Keratinocyte (primary cell): Measurements from ENCODE around the gene TTC28. TPM values are rescaled to one million over a fixed set of nuclear protein-coding genes. Genes with fewer than 3 reads are reported as not detected.

Experiments used
- DNase-seq: peaks from one replicate; pipeline ENCODE4 v3.0.0-alpha.2; 2011; ENCODE audit warnings: low read depth, missing footprints, low spot score
- FAIRE-seq: peaks from 2 replicates; lab custom pipeline; 2011; peaks lifted over from hg19 to GRCh38; lab: Jason Lieb, UNC
- H2AFZ ChIP-seq: 2 replicates; pipeline ENCODE4 v1.6.0; 2012; ENCODE audit warnings: low read length, control low read depth, inconsistent platforms; ENCODE audit not compliant: control insufficient read depth
- H3K27ac ChIP-seq: 2 replicates; pipeline ENCODE4 v1.5.1; 2011; ENCODE audit warnings: low read length; ENCODE audit not compliant: control insufficient read depth, insufficient read depth
- H3K27me3 ChIP-seq: 3 replicates; pipeline ENCODE4 v1.6.0; 2011; ENCODE audit warnings: low read length; ENCODE audit not compliant: control insufficient read depth, insufficient read depth; ENCODE audit errors: extremely low read depth
- H3K36me3 ChIP-seq, 2 experiments: 2 replicates in 1 of 2; 3 replicates in 1 of 2; pipeline ENCODE4 v1.5.1; 2011; ENCODE audit warnings: low read length in 2 of 2, mild to moderate bottlenecking in 1 of 2; ENCODE audit not compliant: control insufficient read depth in 2 of 2, insufficient read depth in 2 of 2; ENCODE audit errors: extremely low read depth in 1 of 2
- H3K4me1 ChIP-seq: 3 replicates; pipeline ENCODE4 v1.5.1; 2011; ENCODE audit warnings: low read length; ENCODE audit not compliant: control insufficient read depth, insufficient read depth; ENCODE audit errors: extremely low read depth
- H3K4me2 ChIP-seq: 3 replicates; pipeline ENCODE4 v1.6.0; 2011; ENCODE audit warnings: low read depth, low read length; ENCODE audit not compliant: control insufficient read depth, insufficient read depth; ENCODE audit errors: extremely low read depth
- H3K4me3 ChIP-seq, 3 experiments: fragments of 200-600 bp in 1 of 3; sonication (generic) in 1 of 3; 2 replicates in 2 of 3; 3 replicates in 1 of 3; pipeline ENCODE4 v1.5.1; 2011 to 2016; ENCODE audit warnings: low read length in 3 of 3, mild to moderate bottlenecking in 3 of 3, control low read depth in 2 of 3, inconsistent platforms in 1 of 3, low read depth in 1 of 3, mixed read lengths in 1 of 3, mixed run types in 1 of 3, moderate library complexity in 1 of 3; ENCODE audit not compliant: control insufficient read depth in 2 of 3, insufficient read depth in 2 of 3; ENCODE audit errors: extremely low read depth in 1 of 3
- H3K79me2 ChIP-seq: 2 replicates; pipeline ENCODE4 v1.6.0; 2012; ENCODE audit warnings: low read length; ENCODE audit not compliant: control insufficient read depth, insufficient read depth
- H3K9ac ChIP-seq: 3 replicates; pipeline ENCODE4 v1.6.0; 2011; ENCODE audit warnings: low read length; ENCODE audit not compliant: control insufficient read depth, insufficient read depth; ENCODE audit errors: extremely low read depth
- H3K9me1 ChIP-seq: 3 replicates; pipeline ENCODE4 v1.6.0; 2011; ENCODE audit warnings: low read length; ENCODE audit not compliant: control insufficient read depth, insufficient read depth; ENCODE audit errors: extremely low read depth
- H3K9me3 ChIP-seq: 2 replicates; pipeline ENCODE4 v1.5.1; 2012; ENCODE audit warnings: low read depth, low read length; ENCODE audit not compliant: control insufficient read depth
- H4K20me1 ChIP-seq: 3 replicates; pipeline ENCODE4 v1.6.0; 2011; ENCODE audit warnings: low read length; ENCODE audit not compliant: control insufficient read depth, insufficient read depth; ENCODE audit errors: extremely low read depth
- EZH2 ChIP-seq: IDR thresholded peaks from one replicate; pipeline ENCODE4 v1.6.1; 2012; ENCODE audit warnings: inconsistent platforms, mild to moderate bottlenecking, low read length, moderate library complexity
- dilution Hi-C: fragments of 300-500 bp; cut with MboI; formaldehyde crosslinking; loops from one replicate; pipeline ENCODE4 v1.7.0; 2020; ENCODE audit warnings: low sequenced_read_pairs; ENCODE audit not compliant: extremely low pct_ligation_motif_present
- polyA plus RNA-seq, 5 experiments: library from polyadenylated mRNA; depleted of rRNA in 3 of 5; stranded (reverse) in 3 of 5; stranded (forward) in 1 of 5; unstranded in 1 of 5; fragments of >200 nt; gene quantifications; 1 replicate in 1 of 5; 2 replicates in 3 of 5; 3 replicates in 1 of 5; pipeline versions ENCODE4 v1.2.1 to v1.2.3, GENCODE V29; 2011 to 2012; ENCODE audit warnings: missing spikeins in 2 of 5, low read depth in 1 of 5, low replicate concordance in 1 of 5
- TF ChIP-seq, protein P1 (sequence below), 3 experiments: IDR thresholded peaks in 1 of 3; conservative IDR thresholded peaks in 1 of 3; optimal IDR thresholded peaks in 1 of 3; 2 replicates in 2 of 3; 3 replicates in 1 of 3; pipeline versions ENCODE3 to v1.5.1; 2011; ENCODE audit warnings: low read length in 3 of 3, mild to moderate bottlenecking in 3 of 3, moderate library complexity in 2 of 3, control low read depth in 1 of 3, inconsistent platforms in 1 of 3; ENCODE audit not compliant: insufficient read depth in 2 of 3; ENCODE audit errors: extremely low read depth in 1 of 3

TTC28 gene
- polyA plus RNA-seq, 1 donor (not counting 4 experiments of a cell fraction or from before 2014, with no cell fraction given): 0.66 TPM

DNA sequence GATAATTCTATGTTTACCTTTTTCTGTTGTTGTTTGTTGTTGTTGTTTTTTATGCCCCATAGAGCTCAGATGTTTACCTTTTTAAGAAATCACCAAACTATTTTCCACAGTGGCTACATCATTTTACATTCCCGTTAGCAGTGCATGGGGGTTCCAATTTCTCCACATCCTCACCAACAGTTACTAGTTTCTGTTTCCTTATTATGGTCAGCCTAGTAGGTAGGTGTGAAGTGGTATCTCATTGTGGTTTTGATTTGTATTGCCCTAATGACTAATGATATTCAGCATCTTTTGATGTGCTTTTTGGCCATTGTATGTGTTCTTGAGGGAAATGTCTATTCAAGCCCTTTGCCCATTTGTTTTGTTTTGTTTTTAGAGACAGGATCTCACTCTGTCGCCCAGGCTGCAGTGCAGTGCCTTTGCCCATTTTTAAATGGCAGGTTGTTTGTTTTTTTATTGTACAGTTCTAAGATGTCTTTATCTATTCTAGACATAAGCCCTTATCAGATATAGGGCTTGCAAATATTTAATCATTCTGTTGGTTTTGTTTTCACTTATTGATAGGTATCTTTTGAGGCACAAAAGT, 34.5 kb upstream of the TTC28 start:
- no peaks in the 10 kb centered on the region for H3K27me3 ChIP-seq
- no peaks in the 10 kb centered on the region for H3K79me2 ChIP-seq
- no peak overlapping the region for H3K4me3 ChIP-seq
- TF ChIP-seq EZH2: no peak
- TF ChIP-seq, protein P1, sequence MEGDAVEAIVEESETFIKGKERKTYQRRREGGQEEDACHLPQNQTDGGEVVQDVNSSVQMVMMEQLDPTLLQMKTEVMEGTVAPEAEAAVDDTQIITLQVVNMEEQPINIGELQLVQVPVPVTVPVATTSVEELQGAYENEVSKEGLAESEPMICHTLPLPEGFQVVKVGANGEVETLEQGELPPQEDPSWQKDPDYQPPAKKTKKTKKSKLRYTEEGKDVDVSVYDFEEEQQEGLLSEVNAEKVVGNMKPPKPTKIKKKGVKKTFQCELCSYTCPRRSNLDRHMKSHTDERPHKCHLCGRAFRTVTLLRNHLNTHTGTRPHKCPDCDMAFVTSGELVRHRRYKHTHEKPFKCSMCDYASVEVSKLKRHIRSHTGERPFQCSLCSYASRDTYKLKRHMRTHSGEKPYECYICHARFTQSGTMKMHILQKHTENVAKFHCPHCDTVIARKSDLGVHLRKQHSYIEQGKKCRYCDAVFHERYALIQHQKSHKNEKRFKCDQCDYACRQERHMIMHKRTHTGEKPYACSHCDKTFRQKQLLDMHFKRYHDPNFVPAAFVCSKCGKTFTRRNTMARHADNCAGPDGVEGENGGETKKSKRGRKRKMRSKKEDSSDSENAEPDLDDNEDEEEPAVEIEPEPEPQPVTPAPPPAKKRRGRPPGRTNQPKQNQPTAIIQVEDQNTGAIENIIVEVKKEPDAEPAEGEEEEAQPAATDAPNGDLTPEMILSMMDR (optimal IDR thresholded peaks at IDR 0.05 in 1 of 3, IDR thresholded peaks at IDR 0.05 in 1 of 3, conservative IDR thresholded peaks at IDR 0.05 in 1 of 3; ENCODE audit: extremely low read depth in 1 of 3, insufficient read depth in 2 of 3, low read length in 3 of 3): no peak
- H3K27ac ChIP-seq: no peak overlapping the region
- H3K4me1 ChIP-seq: peaks cover 29% of the 10 kb centered on the region
- no peak overlapping the region for H3K9ac ChIP-seq
- H4K20me1 ChIP-seq: no peaks in the 10 kb centered on the region
- H3K9me3 ChIP-seq: no peaks in the 10 kb centered on the region
- H2AFZ ChIP-seq: no peak overlapping the region
- H3K36me3 ChIP-seq: no peaks in the 10 kb centered on the region
- H3K4me2 ChIP-seq: no peak overlapping the region
- DNase-seq (no peak), FAIRE-seq (no peak)
- dilution Hi-C loops: no loop called here
- no peaks in the 10 kb centered on the region for H3K9me1 ChIP-seq

DNA sequence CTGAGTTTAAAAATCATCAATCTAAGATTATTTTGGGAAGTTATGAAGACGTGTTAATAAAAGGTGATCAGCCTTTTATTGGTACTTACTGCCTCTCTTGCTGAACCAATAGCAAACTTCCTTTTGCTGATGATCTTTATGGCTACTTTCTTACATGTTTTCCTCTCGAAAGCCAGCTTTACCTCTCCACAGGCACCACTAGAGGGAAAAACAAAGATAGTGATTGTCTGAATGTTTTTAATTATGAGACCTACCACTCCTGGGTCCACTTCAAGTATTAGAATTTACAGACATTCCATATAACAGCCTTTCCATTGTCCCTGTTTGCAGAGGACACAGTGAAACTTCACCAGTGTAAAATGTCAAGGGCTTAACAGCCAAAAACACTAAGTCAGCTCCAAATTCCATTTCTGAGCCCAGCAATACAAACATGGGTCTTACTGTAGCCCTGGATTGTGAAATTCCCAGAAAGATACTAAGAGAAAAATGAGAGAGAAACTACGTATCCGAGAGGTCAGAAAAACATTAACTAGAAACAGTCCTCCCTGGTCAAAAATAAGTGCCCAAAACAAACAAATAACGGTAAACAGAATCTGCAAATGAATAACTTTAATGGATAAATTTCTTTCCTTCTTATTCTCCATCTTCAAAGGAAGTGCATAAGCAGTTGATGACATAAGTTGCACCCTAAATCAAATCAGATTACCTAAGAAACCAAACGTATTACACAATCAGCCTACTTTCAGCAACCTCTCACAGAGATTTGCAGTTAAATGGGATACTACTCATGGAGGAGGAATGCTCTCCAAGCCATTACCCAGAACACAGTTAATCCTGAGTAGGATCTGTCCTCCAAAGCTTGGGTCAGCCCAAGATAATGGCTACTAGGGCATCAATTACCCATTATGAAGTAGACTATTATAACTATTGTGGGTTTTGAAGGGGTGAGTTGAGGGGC, 32.5 kb upstream of the TTC28 start:
- Histone ChIP-seq H3K79me2 (no peaks in the 10 kb centered on the region), H3K4me1 (peaks cover 29% of the 10 kb centered on the region), H2AFZ (no peak overlapping the region), H3K4me3 (no peak overlapping the region), H3K27me3 (no peaks in the 10 kb centered on the region), H3K9me3 (no peaks in the 10 kb centered on the region), H3K27ac (no peak overlapping the region), H3K9me1 (no peaks in the 10 kb centered on the region), H3K9ac (no peak overlapping the region), H4K20me1 (no peaks in the 10 kb centered on the region), H3K4me2 (peak overlapping the region; percentile 28), H3K36me3 (peaks cover 0 to 3% of the 10 kb centered on the region in 2 experiments)
- peak; percentile 59 for FAIRE-seq
- TF ChIP-seq EZH2: no peak
- TF ChIP-seq, protein P1 (optimal IDR thresholded peaks at IDR 0.05 in 1 of 3, IDR thresholded peaks at IDR 0.05 in 1 of 3, conservative IDR thresholded peaks at IDR 0.05 in 1 of 3; ENCODE audit: extremely low read depth in 1 of 3, insufficient read depth in 2 of 3, low read length in 3 of 3): no peak
- DNase-seq: peak; percentile 52
- dilution Hi-C loops: no loop called here
